ENCODE measurements around the gene PPCDC.

GRCh38 chr15:75064846-75065245 lies 41.5 kb downstream of the PPCDC start:
- no peak for TF ChIP-seq CTCF (IDR thresholded peaks at IDR 0.05)
- no peak for TF ChIP-seq EP300 (IDR thresholded peaks at IDR 0.05)

Measured in esophagus muscularis mucosa (tissue), 3 donors.